Activated T-cell treated with anti-CD3 and anti-CD28 coated beads, Interleukin-2, amount 50 U/mL, for 24 hours (primary cell): Measurements from ENCODE around the gene FOXJ2.
"Not testable (repeated sequence)": the region's sequence is repeated elsewhere in the genome, so short reads cannot be mapped to it uniquely, and the experiment has no call there.

Experiments used
- DNase-seq: peaks from one replicate; pipeline ENCODE4 v3.0.0-alpha.2; 2020
- H3K27ac Mint-ChIP-seq: 2 replicates; pipeline ENCODE4 v1.8.0; 2020; ENCODE audit warnings: mild to moderate bottlenecking, mixed read lengths
- H3K27me3 Mint-ChIP-seq: 2 replicates; pipeline ENCODE4 v1.8.0; 2020; ENCODE audit warnings: mixed read lengths
- H3K36me3 Mint-ChIP-seq: 2 replicates; pipeline ENCODE4 v1.8.0; 2020; ENCODE audit warnings: low read depth, mixed read lengths
- H3K4me1 Mint-ChIP-seq: 2 replicates; pipeline ENCODE4 v1.8.0; 2020; ENCODE audit warnings: low read depth, mixed read lengths
- H3K4me3 Mint-ChIP-seq: 2 replicates; pipeline ENCODE4 v1.8.0; 2020; ENCODE audit warnings: mild to moderate bottlenecking, moderate library complexity, mixed read lengths
- H3K9me3 Mint-ChIP-seq: 2 replicates; pipeline ENCODE4 v1.8.0; 2020; ENCODE audit warnings: mixed read lengths

FOXJ2 gene

DNA sequence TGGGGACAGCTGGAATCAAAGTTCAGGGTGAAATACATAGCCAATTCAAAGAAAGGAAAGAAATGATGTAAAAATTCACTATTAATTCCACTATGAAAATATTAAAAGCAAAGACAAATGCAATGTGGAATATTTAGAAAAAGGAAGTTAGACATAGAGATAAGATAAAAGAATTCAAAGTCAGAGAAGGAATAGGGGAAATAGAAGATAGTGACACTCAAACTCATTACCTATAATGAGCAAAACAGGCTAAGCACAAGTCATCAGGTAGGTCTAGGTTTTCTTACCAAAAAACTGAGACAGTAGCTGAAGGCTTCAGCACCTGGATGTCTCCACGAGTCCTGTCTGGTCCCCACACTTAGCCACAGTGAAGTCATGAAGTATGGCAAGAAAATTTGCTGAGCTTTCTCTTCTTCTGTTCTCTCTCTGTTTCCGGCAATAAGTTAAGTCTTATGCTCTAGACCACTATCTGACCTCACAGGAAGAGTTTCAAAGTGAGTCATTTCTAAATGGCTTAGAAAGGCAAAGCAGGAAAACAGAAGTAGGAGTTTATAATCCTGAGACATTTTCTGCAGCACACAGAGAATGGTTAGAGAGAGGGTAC lies 33.6 kb downstream of the FOXJ2 start, which contains the start of gene C3AR1:
C3AR1 (minus strand) TSS at position 369 of the 604 bp plus-strand sequence. CDS start 6,174 bp downstream, outside the sequence.
- Mint-ChIP-seq H3K4me3 (peak within 1 kb of the TSS; percentile 51), H3K27me3 (no peaks in the 10 kb centered on the region), H3K27ac (peak within 1 kb of the TSS; percentile 86), H3K36me3 (no peaks in the 10 kb centered on the region), H3K4me1 (peaks cover 36% of the 10 kb centered on the region), H3K9me3 (no peaks in the 10 kb centered on the region)
- peak; percentile 43 for DNase-seq

DNA sequence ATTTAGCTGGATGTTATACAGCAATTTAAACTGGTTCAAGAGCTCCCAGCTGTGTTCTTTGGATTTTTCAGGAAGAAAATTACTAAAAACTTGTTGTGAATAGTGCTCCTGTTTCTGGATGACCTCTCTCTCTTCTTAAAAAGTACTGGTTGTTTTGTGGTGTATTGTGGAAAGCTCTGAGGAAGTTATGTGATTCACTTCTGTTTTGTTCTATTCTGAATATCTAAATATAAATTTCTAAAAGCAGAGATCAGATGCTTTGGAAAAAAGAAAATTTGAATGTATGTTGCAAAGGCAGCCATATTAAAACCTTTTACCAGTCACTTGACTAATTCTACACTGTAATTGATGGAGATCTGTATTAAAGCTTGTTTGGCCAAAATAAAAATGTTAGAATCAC lies 37.1 kb downstream of the FOXJ2 start:
- no peak overlapping the region for H3K27ac Mint-ChIP-seq

DNA sequence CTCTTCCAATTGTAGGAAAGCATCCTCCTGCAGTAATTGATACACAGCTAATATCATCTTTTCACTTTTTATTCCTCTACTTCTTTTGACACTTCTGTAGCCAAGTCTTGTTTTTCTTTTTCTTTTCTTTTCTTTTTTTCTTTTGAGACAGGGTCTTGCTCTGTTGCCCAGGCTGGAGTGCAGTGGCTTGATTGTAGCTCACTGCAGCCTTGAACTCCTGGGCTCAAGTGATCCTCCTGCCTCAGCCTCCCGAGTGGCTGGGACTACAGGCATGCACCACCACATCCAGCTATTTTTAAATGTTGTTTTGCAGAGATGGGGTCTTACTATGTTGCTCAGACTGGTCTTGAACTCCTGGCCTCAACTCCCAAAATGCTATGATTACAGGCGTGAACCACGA lies 39.3 kb downstream of the FOXJ2 start:
- DNase-seq, H3K9me3 Mint-ChIP-seq, H3K4me3 Mint-ChIP-seq, H3K27me3 Mint-ChIP-seq, H3K27ac Mint-ChIP-seq, H3K36me3 Mint-ChIP-seq: not testable (repeated sequence)
- peaks cover 15% of the 10 kb centered on the region for H3K4me1 Mint-ChIP-seq

More for the DNA sequence above, 37.1 kb downstream of the FOXJ2 start:
- Mint-ChIP-seq H3K9me3 (no peaks in the 10 kb centered on the region), H3K27me3 (no peaks in the 10 kb centered on the region), H3K4me3 (no peak overlapping the region), H3K36me3 (no peaks in the 10 kb centered on the region), H3K4me1 (peaks cover 35% of the 10 kb centered on the region)
- DNase-seq, result no peak

DNA sequence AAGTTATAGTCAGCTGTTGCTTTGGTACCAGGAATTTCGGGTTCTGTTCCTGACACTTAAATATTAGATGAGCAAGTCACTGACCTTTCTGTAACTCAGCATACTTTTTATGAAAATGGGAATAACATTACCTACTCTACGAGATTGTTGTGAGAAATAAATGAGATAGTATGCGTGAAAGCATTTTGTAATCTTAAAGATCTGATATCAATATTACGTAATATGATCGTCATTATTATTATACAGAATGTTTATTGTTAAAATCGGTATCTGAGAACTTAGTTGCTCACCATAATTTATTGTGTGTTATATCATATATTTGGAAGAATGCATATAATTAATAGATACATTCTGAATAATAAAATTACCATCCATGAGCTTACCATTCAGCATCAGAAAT lies 43.4 kb downstream of the FOXJ2 start:
- H3K4me3 Mint-ChIP-seq, result no peak overlapping the region
- no peaks in the 10 kb centered on the region for H3K27me3 Mint-ChIP-seq
- no peaks in the 10 kb centered on the region for H3K9me3 Mint-ChIP-seq
- no peaks in the 10 kb centered on the region for H3K36me3 Mint-ChIP-seq
- no peak overlapping the region for H3K27ac Mint-ChIP-seq
- H3K4me1 Mint-ChIP-seq, result peaks cover 38% of the 10 kb centered on the region
- no peak for DNase-seq

DNA sequence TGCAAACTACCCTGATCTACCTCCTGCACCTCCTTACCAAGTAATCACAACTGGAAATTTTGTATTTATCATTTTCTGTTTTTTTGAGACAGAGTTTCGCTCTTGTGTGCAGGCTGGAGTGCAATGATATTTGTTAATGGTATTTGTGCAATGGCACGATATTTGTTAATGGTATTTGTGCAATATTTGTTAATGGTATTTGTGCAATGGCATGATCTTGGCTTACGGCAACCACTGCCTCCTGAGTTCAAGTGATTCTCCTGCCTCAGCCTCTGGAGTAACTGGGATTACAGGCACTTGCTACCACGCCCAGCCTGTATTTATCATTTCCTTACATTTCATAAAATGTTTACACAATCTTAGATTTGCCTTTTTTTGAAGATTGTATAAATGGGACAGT lies 43.9 kb downstream of the FOXJ2 start:
- no peaks in the 10 kb centered on the region for H3K27me3 Mint-ChIP-seq
- H3K27ac Mint-ChIP-seq, result no peak overlapping the region
- peaks cover 2% of the 10 kb centered on the region for H3K36me3 Mint-ChIP-seq
- DNase-seq, result no peak
- no peak overlapping the region for H3K4me3 Mint-ChIP-seq
- H3K9me3 Mint-ChIP-seq, result no peaks in the 10 kb centered on the region
- peaks cover 42% of the 10 kb centered on the region for H3K4me1 Mint-ChIP-seq

DNA sequence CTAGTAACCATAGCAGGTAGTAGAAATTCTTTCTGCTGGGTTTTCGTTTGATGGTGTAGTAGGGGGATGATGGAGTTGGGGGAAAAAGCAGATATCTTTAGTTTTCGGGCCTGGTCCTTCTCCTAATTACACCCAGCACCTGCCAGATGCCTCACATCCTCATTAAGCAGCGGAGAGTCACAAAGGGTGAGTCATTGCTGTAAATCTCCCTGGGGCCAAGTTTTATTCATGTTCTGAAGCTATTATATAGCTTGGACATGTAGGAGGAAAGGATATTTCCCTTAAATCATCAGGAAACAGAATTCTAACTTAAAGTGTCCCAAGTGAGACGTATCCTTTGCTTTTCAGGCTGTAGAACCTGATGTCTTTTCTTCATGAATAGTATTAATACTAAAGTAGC lies 44.7 kb downstream of the FOXJ2 start:
- Mint-ChIP-seq H3K4me1 (peaks cover 42% of the 10 kb centered on the region), H3K27me3 (no peaks in the 10 kb centered on the region), H3K4me3 (no peak overlapping the region), H3K9me3 (no peaks in the 10 kb centered on the region), H3K36me3 (peaks cover 9% of the 10 kb centered on the region), H3K27ac (peak overlapping the region; percentile 14)
- no peak for DNase-seq

DNA sequence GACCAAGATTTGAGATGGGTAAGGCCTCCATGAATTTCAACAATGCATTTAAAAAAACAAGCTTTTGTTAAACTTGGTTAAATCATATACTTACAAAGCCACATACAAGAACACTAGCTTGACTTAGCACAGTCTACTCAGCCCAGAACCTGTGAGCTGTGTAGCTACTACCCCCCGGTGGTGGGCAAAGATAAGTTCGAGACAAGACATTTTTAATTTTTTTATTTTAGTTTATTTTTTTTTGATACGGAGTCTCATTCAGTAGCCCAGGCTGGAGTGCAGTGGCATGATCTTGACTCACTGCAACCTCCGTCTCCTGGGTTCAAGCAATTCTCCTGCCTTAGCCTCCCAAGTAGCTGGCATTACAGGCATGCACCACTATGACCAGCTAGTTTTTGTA lies 45.9 kb downstream of the FOXJ2 start:
- H3K9me3 Mint-ChIP-seq, result no peaks in the 10 kb centered on the region
- H3K4me1 Mint-ChIP-seq, result peaks cover 45% of the 10 kb centered on the region
- H3K27me3 Mint-ChIP-seq, result no peaks in the 10 kb centered on the region
- H3K27ac Mint-ChIP-seq, result peak overlapping the region; percentile 95
- DNase-seq, result peak; percentile 53
- peaks cover 19% of the 10 kb centered on the region for H3K36me3 Mint-ChIP-seq
- H3K4me3 Mint-ChIP-seq, result no peak overlapping the region

DNA sequence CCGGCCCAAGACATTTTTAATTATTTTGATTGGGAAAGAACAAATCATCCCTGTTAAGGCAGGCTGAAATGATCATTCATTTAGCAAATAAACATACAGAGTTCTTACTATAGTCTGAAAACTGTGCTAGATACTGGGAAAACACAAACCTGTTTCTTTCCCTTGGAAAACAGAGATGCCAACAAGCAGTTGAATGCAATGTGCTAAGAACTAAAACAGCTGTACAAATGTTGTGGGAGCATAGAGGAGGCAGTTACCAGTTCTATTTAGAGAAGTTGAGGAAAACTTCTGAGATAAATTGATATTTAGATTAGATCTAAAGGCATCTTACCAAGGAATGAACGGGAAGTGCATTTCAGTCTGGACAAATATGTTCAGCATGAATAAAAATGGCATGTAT lies 46.4 kb downstream of the FOXJ2 start:
- Mint-ChIP-seq H3K9me3 (no peaks in the 10 kb centered on the region), H3K4me3 (no peak overlapping the region), H3K27ac (peak overlapping the region; percentile 95), H3K36me3 (peaks cover 24% of the 10 kb centered on the region), H3K27me3 (no peaks in the 10 kb centered on the region), H3K4me1 (peaks cover 50% of the 10 kb centered on the region)
- DNase-seq, result no peak

DNA sequence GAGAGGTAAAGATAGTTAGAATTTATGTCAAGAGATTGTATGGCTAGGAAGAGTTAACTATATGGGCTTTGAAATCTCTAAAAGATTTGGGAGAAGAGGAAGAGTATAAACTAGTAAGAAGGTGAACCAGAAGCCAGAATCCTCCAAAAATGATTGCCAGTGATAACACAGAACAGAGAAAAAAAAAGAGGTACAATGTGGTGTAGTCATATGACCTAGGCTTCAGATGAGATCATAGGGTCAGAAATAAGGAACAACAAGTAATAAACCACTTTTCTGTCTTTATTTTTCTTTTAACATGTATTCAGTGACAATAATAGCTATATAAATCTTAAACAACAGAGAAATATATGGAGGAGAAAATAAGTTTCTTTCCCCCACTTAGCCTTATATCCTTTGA lies 47.6 kb downstream of the FOXJ2 start:
- peaks cover 59% of the 10 kb centered on the region for H3K4me1 Mint-ChIP-seq
- H3K9me3 Mint-ChIP-seq, result no peaks in the 10 kb centered on the region
- no peak for DNase-seq
- peaks cover 34% of the 10 kb centered on the region for H3K36me3 Mint-ChIP-seq
- no peak overlapping the region for H3K4me3 Mint-ChIP-seq
- no peaks in the 10 kb centered on the region for H3K27me3 Mint-ChIP-seq
- peak overlapping the region; percentile 95 for H3K27ac Mint-ChIP-seq

DNA sequence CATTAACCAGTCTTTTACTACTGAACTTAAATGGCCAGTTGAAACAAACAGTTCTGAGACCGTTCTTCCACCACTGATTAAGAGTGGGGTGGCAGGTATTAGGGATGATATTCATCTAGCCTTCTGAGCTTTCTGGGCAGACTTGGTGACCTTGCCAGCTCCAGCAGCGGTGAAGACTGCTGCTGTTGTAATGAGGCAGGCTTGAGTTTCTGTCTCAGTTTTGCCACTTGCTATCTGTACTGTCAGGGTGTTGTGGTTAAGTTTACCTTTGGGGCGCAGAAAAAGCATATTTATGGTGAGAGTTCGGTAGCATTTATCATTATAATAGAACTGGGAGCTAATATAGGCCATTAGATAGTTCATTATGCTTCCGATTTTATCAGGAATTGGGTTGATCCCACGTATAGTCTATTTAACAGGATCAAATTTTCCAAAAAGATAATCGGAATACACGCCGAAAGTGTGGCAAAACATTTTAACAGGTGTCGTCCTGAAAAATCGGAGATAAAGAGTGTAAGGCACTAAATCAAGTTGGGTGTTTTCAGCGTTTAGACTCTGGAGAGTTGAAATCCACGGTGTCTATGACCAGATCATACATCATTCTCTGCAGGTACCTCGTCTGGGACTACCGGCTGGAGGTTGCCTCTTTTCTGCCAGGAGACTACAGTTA lies 48.9 kb downstream of the FOXJ2 start:
- Mint-ChIP-seq H3K4me3 (peak overlapping the region; percentile 91), H3K9me3 (no peaks in the 10 kb centered on the region), H3K27me3 (no peaks in the 10 kb centered on the region), H3K36me3 (peaks cover 45% of the 10 kb centered on the region), H3K4me1 (peaks cover 69% of the 10 kb centered on the region), H3K27ac (peak overlapping the region; percentile 95)
- no peak for DNase-seq

DNA sequence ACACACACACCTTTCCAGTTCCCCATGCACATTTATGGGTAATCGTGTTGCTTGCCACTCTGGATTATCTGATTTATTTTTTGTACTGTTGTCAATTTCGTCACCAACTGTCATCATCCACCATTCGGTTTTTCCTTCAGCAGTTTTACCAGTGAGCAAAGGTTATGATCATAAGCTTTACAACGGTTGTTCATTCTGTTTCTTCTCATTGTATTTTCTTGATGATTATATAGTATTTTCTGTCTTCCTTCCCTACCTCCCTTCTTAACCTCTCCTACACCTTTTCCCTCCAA lies 50.2 kb downstream of the FOXJ2 start:
- no peak for DNase-seq
- Mint-ChIP-seq H3K4me1 (peaks cover 72% of the 10 kb centered on the region), H3K27ac (peak overlapping the region; percentile 95), H3K9me3 (no peaks in the 10 kb centered on the region), H3K36me3 (peaks cover 53% of the 10 kb centered on the region), H3K27me3 (no peaks in the 10 kb centered on the region), H3K4me3 (peak overlapping the region; percentile 91)

DNA sequence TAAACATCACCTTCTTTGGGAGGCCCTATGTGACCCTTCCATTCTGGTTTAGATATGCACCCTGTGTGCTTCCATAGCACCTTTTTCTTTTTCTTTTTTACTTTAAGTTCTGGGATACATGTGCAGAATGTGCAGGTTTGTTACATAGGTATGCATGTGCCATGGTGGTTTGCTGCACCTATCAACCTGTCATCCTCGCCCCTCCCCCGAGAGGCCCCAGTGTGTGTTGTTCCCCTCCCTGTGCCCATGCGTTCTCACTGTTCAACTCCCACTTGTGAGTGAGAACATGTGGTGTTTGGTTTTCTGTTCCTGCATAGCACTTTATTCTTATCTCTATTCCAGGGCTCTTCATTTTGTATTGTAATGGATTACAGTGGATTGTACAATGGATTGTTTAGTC lies 51.8 kb downstream of the FOXJ2 start:
- Mint-ChIP-seq H3K4me3 (peak overlapping the region; percentile 91), H3K4me1 (peaks cover 70% of the 10 kb centered on the region), H3K36me3 (peaks cover 67% of the 10 kb centered on the region), H3K27ac (peak overlapping the region; percentile 95)
- H3K27me3 Mint-ChIP-seq, H3K9me3 Mint-ChIP-seq: not testable (repeated sequence)
- peak; percentile 44 for DNase-seq

DNA sequence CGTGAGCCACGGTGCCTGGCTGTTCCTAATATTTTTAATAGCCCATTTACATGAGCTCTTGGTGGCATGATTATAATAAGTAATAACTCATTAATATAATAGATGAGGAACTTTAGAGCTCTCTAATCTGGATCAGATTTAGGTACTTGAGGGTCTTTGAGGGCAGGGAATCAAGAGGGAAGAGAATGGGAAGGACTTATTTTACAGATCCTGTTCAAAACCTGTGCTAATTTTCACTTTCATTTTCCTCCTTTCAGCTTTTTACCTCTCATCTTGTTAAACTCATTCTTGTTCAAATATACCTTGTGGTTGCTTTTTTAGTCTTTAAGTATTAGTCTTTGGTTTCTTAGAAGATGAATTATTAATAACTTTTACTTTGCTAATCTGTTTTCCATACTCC lies 55.1 kb downstream of the FOXJ2 start:
- no peaks in the 10 kb centered on the region for H3K9me3 Mint-ChIP-seq
- no peak for DNase-seq
- peaks cover 85% of the 10 kb centered on the region for H3K36me3 Mint-ChIP-seq
- no peaks in the 10 kb centered on the region for H3K27me3 Mint-ChIP-seq
- peak overlapping the region; percentile 53 for H3K4me3 Mint-ChIP-seq
- H3K27ac Mint-ChIP-seq, result peak overlapping the region; percentile 92
- H3K4me1 Mint-ChIP-seq, result peaks cover 58% of the 10 kb centered on the region

DNA sequence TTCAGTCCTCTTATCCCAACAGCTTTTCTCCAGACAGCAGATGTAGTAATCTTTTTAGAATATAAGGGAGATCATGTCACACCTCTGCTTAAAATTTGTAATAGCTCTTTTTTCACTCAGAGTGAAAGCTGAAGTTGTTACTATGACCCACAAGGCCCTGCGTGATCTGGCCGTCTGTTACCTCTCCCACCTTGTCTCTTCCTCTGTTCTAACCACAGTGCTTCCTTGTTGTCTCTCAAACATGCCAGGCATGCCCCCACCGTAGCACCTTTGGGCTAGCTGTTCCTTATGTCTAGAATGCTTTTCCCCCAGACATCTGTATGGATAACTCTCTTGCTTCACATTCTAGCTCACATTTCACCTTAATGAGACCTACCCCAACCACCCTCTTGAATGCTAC lies 56.1 kb downstream of the FOXJ2 start:
- peak overlapping the region; percentile 53 for H3K4me3 Mint-ChIP-seq
- peak; percentile 39 for DNase-seq
- H3K36me3 Mint-ChIP-seq, result peaks cover 86% of the 10 kb centered on the region
- H3K4me1 Mint-ChIP-seq, result peaks cover 54% of the 10 kb centered on the region
- no peaks in the 10 kb centered on the region for H3K9me3 Mint-ChIP-seq
- H3K27me3 Mint-ChIP-seq, result no peaks in the 10 kb centered on the region
- peak overlapping the region; percentile 92 for H3K27ac Mint-ChIP-seq

DNA sequence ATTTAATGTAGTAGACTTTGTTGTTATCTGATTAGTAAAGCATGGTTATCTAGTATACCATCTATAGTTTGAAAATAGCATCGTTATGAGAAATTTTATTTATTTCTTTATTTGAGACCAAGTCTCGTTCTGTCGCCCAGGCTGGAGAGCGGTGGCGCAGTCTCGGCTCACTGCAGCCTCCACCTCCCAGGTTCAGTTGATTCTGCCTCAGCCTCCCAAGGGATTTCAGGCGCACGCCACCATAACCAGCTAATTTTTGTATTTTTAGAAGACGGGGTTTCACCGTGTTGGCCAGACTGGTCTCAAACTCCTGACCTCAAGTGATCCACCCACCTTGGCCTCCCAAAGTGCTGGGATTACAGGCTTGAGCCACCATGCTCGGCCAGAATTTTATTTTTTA lies 56.8 kb downstream of the FOXJ2 start:
- H3K4me3 Mint-ChIP-seq, DNase-seq, H3K27me3 Mint-ChIP-seq, H3K9me3 Mint-ChIP-seq: not testable (repeated sequence)
- peaks cover 84% of the 10 kb centered on the region for H3K36me3 Mint-ChIP-seq
- H3K27ac Mint-ChIP-seq, result peak overlapping the region; percentile 92
- peaks cover 47% of the 10 kb centered on the region for H3K4me1 Mint-ChIP-seq
